Posterior vena cava (tissue), 2 donors: ENCODE results near the gene ICAM3. TPM values are rescaled to one million over a fixed set of nuclear protein-coding genes. Genes with fewer than 3 reads are reported as not detected.

Experiments
- DNase-seq: peaks from one replicate; pipeline ENCODE4 v3.0.0-alpha.2; 2020; ENCODE audit warnings: low spot score
- intact Hi-C, 2 donors: fragments of 100-400 bp; cut with DNase I; formaldehyde crosslinking; loops; one replicate each; pipeline versions ENCODE4 v1.14.1 to v1.14.2; 2022 to 2023
- total RNA-seq, 2 donors: library from RNA; stranded (reverse); fragmentation: NEBNext Ultra II Directional; extraction: Animal tissue kit (Norgen Biotek cat#: 25700); gene quantifications; one replicate each; pipeline ENCODE4 v1.2.1, GENCODE V29; 2021
- donor health status: DM: yes; HTN: yes; CAD: no.
- donor health status: DM: yes; HTN: yes; CAD: no.

ICAM3 gene
- total RNA-seq, 2 donors from 2014 or later: 7.9 to 10.6 TPM

DNA sequence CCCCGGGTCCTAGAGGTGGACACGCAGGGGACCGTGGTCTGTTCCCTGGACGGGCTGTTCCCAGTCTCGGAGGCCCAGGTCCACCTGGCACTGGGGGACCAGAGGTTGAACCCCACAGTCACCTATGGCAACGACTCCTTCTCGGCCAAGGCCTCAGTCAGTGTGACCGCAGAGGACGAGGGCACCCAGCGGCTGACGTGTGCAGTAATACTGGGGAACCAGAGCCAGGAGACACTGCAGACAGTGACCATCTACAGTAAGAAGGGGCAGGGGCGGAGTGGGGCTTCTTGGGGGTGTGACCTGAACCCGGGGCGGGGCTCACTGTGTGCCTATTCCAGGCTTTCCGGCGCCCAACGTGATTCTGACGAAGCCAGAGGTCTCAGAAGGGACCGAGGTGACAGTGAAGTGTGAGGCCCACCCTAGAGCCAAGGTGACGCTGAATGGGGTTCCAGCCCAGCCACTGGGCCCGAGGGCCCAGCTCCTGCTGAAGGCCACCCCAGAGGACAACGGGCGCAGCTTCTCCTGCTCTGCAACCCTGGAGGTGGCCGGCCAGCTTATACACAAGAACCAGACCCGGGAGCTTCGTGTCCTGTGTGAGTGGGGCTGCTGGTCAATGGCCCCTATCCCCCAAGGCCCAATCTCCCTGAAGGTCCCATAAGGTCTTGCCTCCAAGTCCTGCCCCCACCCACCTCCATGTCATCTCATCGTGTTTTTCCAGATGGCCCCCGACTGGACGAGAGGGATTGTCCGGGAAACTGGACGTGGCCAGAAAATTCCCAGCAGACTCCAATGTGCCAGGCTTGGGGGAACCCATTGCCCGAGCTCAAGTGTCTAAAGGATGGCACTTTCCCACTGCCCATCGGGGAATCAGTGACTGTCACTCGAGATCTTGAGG, 55.1 kb downstream of the ICAM3 start:
- DNase-seq: no peak
- intact Hi-C loops: no loop called here

Other genes starting within 250 kb of the ICAM3 start
- not detected for gene ANGPTL6, start 236.9 kb downstream of the ICAM3 start, total RNA-seq
- 10 to 100 TPM; 21.9 to 27.8 TPM for gene PPAN, start 233.3 kb downstream of the ICAM3 start, total RNA-seq
- gene P2RY11, start 227.9 kb downstream of the ICAM3 start, total RNA-seq: 1 to 10 TPM; 6.3 to 6.5 TPM
- 100 to 1,000 TPM; 140 to 157 TPM for gene EIF3G, start 219.7 kb downstream of the ICAM3 start, total RNA-seq
- gene DNMT1, start 144.7 kb downstream of the ICAM3 start, total RNA-seq: 10 to 100 TPM; 43.2 to 59.2 TPM
- 10 to 100 TPM; 16.3 to 17.7 TPM for gene S1PR2, start 108.3 kb downstream of the ICAM3 start, total RNA-seq
- gene MRPL4, start 87.4 kb downstream of the ICAM3 start, total RNA-seq: 10 to 100 TPM; 26.2 to 28.2 TPM
- gene ICAM1, start 68.5 kb downstream of the ICAM3 start, total RNA-seq: 10 to 100 TPM; 21.0 to 21.9 TPM
- gene ICAM4, start 52.7 kb downstream of the ICAM3 start, total RNA-seq: under 1 TPM in 1 of 2 donors, not detected in 1; 0.57 TPM
- under 1 TPM; 0.33 to 0.83 TPM for gene ICAM5, start 49.7 kb downstream of the ICAM3 start, total RNA-seq
- gene ZGLP1, start 29.8 kb downstream of the ICAM3 start, total RNA-seq: 1 to 10 TPM; 1.1 to 1.2 TPM
- 10 to 100 TPM; 10.2 to 11.4 TPM for gene FDX2, start 23.6 kb downstream of the ICAM3 start, total RNA-seq
- 10 to 100 TPM; 17.5 to 19.0 TPM for gene RAVER1, start 6.1 kb downstream of the ICAM3 start, total RNA-seq
- 10 to 100 TPM; 67.1 to 69.3 TPM for gene TYK2, start 40.9 kb upstream of the ICAM3 start, total RNA-seq
- 100 to 1,000 TPM; 106 to 109 TPM for gene CDC37, start 63.9 kb upstream of the ICAM3 start, total RNA-seq
- gene PDE4A, start 80.9 kb upstream of the ICAM3 start, total RNA-seq: 10 to 100 TPM; 10.9 to 12.8 TPM
- gene KEAP1, start 163.7 kb upstream of the ICAM3 start, total RNA-seq: 10 to 100 TPM; 37.4 to 48.1 TPM
- not detected for gene S1PR5, start 177.8 kb upstream of the ICAM3 start, total RNA-seq
- gene ATG4D, start 204.3 kb upstream of the ICAM3 start, total RNA-seq: 10 to 100 TPM; 14.2 to 14.8 TPM
- gene KRI1, start 226.4 kb upstream of the ICAM3 start, total RNA-seq: 10 to 100 TPM; 15.1 to 16.5 TPM
- gene CDKN2D, start 229.4 kb upstream of the ICAM3 start, total RNA-seq: 10 to 100 TPM in 1 of 2 donors, 1 to 10 TPM in 1; 8.1 to 15.0 TPM
- gene AP1M2, start 247.7 kb upstream of the ICAM3 start, total RNA-seq: not detected